Measurements from ENCODE around the gene LHFPL5.

Gene LHFPL5

DNA sequence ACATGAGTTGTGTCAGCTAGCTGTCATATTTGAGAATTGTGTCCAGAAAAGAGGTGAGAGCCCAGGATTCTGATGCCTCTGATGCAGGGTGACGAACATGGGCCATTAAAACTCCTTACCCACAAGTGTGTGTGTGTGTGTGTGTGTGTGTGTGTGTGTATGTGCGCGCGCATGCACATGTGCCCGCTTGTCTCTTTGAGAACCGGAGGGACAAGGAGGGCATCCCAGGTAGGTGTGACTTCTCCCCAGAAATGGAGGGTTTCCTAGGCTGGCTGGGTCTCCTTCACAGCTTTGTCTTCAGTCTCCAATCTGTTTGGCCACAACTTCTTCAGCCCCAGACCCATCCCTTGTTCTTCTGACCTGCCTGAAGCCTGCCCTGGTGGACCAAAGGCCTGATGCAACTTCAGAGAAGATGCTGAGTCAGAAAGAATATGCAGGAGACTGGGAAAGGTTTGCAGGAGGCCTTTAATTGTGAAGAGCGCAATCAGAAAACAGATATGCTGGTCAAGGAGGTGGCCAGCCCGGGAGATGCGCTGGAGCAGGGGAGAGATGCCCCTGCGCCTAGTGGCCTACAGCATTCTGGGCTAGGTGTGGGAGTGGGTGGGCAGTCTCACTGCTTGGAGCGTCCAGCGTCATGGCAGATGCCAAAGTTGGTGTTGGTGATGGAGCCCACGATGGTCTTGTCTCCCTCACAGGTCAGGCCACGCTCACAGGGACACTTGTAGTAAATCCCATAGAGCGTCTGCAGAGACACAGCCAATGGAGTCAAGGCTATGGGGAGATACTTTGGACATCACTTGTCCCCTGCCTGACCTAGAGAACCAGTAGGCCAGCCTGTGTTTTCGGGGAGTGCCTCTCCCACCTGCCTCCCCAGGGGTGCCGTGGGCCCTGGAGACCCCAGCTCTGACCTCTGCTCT lies 10.4 kb upstream of the LHFPL5 start:
- DNase-seq (ENCODE audit: low read depth, low spot score), result no peak

DNA sequence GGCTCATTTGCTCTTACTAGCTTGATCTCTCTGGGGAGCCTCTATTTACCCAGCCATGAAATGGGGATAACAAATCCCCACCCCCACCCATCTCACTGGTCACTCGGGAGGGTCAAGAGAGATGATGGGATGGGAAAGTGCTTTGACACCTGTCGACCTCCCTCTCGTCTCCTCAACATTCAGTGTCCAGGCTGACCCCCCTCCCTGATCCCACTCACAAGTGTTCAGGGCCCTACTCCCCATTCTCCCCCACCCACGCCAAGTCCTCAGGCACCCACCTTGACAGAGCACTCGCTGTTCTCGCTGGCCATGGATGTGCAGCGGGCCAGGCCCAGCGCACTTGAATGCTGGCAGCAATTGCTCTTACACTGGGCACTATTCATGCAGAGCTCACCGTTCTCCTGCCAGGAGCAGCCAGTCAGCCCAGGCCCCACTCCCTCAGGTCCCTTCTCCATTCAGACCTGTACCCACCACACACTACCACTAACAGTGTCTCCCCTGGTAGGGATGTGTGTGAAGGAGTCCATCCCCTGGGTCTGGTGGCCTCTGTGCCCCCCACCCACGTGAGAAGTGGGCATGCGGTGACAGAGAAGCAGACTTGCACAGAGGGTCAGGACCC lies 9.6 kb upstream of the LHFPL5 start:
- DNase-seq (ENCODE audit: low read depth, low spot score), result no peak

- DNase-seq (ENCODE audit: low read depth, low spot score), result no peak
These were observed 8.9 kb upstream of the LHFPL5 start for GRCh38 chr6:35796236-35796635.

DNA sequence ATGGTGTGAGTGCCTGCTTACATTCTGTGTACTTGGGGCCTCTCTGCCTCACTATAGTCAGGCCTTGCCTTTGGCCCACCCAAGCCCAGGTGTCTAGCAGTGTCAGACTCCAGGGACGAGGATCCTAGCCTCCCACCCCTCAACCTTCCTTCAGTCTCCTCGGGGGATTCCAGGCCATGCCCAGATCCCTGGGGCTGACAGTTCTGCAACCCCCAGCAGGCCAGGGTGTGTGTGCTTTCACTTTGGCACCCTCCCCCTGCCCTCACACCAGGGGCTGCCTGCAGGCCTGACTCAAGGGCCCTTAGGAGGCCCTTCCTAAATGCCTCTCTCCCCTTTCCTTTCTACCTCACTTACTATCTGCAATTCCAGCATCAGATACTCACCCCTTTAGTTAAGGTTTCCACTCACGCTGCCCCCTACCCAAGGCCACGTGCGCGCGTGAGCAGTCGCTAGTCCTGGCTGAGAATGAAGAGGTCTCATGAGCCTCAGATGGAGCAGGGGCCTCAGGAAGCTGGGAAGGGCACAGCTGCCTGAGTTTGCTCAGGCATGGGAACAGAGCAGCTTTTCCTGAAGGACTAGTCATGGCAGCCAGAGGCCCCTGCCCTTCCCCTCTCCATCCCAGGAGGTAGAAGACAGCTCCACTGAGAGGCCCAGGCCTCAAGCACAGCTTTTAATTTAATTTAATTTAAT lies 7.2 kb upstream of the LHFPL5 start:
- DNase-seq (ENCODE audit: low read depth, low spot score), result no peak

DNA sequence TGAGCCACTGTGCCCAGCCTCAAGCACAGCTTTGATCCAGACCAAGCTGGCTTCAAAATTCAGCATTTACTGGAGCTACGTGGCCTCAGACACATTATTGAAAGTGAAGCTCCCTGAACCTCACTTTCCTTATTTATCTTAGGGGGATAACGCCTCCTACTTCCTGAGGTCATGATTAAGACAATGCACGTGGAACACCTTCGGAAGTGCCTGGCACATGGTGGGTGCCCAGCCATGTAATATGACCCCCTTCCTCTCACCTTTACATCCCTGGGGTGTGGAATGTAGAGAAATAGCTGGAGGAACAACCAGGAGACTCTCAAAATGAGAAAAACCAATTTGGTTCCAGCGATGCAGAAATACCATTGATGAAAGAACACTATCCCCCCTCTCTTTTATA lies 6.4 kb upstream of the LHFPL5 start:
- DNase-seq (ENCODE audit: low read depth, low spot score), result no peak

DNA sequence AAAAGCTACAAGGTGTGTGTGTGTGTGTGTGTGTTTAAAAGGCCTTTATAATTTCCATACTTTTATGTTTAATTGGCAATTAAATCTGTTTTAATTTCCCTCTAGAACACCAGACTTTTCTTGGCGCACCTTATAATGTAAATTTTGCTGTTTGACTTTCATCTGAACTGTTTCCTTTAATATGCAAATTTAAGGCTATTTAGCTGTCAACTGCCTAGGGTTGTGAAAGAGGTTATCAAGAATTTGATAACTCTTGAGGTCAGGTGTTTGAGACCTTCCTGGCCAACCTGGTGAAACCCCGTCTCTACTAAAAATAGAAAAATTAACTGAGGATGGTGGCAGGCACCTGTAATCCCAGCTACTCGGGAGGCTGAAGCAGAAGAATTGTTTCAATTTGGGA lies 4.0 kb upstream of the LHFPL5 start:
- DNase-seq (ENCODE audit: low read depth, low spot score), result no peak

DNA sequence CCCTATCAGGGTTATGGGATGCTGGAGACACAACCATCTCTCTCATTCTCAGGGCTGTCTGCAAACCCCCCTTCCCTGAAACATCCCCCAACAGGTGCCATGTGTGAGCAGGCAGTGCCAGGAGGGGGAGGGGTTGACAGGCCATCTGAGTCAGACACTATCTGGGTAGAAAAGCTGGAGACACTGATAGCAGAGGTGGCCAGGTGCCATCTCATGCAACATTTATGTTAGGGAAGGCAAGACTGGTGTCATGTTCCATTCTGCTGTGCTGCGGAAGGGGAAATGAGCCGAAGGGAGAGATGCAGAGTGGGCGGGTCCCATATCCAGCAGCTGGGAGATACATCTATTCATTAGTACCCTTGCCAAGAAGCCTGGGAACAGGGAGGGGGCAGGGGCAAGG lies 3.5 kb downstream of the LHFPL5 start:
- DNase-seq (ENCODE audit: low read depth, low spot score), result no peak

DNA sequence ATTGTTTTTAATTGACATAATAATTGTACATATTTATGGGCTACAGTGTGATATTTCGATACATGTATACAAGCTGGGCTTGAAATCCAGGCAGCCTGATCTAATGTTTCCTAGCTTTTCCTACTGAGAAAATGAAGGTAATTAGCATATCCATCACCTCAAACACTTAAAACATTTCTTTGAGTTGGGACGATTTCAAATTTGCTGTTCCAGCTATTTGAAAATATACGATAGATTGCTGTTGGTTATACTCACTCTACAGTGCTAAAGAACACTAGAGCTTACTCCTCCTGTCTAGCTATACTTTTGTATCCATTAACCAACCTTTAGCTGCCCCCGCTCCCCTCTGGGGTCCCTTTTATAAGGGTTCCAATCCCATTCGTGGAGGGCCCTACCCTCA lies 4.7 kb downstream of the LHFPL5 start:
- DNase-seq (ENCODE audit: low read depth, low spot score), result no peak

DNA sequence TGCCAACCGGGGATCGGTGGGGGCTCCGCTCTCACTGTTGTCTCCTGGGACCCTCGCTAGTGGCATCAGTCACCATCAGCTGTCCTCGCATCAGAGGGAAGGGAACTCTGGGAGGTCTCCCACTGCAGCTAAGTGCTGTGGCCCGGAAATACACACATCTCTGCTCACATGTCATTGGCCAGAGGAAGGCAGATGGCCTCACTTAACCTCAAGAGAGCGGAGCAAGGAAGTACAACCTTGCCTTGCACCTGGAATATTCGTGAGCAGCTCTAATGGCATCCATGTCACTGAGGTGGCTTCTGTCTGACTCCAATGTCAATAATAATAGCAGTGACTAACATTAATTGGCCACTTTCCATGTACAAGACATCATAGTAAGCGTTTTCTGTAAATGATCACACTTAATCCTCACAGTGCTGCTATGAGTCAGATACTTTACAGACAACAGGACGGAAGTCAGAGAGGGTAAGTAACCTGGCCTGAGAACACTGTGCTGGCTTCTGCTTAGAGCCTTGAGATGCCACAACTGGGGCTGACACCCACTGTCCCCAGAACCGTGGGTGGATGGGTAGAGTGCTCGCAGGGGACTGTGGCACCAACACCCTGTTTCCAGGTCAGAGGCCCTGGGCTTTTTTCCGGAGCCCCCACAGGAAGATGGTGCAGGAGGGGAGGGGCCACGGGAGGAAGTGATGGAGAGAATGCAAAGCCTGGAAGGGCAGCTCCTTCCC lies 6.0 kb downstream of the LHFPL5 start:
- DNase-seq (ENCODE audit: low read depth, low spot score), result no peak

- DNase-seq (ENCODE audit: low read depth, low spot score), result no peak
These were observed 6.5 kb downstream of the LHFPL5 start for GRCh38 chr6:35811699-35811995.

- DNase-seq (ENCODE audit: low read depth, low spot score), result no peak
These were observed 12.4 kb downstream of the LHFPL5 start for GRCh38 chr6:35817515-35817914.

DNA sequence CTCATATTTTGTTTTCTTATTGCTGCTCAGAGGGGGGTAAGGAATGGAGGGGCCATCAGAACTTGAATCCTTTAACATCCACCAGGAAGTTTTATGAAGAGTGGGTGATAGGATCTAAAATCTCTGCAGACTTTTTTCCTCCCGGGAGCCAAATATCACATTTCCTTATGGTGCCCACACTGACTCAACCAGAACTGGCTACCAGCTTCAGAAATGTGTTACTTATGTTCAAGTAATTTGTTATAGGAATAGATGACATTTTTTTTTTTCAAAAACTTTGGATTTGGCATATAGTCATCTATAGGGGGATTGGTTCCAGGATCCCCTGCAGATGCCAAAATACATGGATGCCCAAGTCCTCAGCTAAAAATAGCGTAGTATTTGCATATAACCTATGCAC lies 18.4 kb downstream of the LHFPL5 start:
- no peak for DNase-seq (ENCODE audit: low read depth, low spot score)

DNA sequence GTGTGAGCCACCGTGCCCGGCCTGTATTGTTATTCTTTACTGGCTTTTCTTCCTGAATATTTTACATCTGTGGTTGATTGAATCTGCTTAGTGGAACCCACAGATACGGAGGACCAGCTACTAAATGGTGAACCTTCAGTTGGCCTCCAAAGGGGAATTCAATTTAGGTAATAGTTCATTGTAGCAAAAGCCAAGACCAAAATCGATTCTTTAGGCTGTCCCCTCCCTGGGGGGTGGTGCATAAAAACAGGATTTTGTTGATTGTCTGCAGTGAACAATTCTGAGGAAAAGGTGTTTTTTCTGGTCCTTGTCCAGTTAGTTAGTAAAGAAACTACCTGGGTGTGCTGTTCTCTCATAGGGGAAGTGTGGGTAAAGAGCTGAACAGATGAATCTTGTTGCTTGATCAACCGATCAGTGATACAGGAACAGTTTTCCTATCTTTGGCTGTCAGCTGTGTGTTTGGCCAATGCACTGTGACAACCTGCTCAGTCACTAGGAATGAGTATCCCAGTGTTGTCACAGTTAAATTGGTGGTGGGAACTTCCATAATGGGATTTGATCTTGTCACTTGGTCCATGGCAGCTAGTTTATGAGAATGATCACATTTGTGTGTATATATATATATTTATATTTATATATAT lies 19.5 kb downstream of the LHFPL5 start:
- DNase-seq (ENCODE audit: low read depth, low spot score), result no peak

GRCh38 chr6:35829306-35829705 lies 24.2 kb downstream of the LHFPL5 start:
- no peak for DNase-seq (ENCODE audit: low read depth, low spot score)

DNA sequence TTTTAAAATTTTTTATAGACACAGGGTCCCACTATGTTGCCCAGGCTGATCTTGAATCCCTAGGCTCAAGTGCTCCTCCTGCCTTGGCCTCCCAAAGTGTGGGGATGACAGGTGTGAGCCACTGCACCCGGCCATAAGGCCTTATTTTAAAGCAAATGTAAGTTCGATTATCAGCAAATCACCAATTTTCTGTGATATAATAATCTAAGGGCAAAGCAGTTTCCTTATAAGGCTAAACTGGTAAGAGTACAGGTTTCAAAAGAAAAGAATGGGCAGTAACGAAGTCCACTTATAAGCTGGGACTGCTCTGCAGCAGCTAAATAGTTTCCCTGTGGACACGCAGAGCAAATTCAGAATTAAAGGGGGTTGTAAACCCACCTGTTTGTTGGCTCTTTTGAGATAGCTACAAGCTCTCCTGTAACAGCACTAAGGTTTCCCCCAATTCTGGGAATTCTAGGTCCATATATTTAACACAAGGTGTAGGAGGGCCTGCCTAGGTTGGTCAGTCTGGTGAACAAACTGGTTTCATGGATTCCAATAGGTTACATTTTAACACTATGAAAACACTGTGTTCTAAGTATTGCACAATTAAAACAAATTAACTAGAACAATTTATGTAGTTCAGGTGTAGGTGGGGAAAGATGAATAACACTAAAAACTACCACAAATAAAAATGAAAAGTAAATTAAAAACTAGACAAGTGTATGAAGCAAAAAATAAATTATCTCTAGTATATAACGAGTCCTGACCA lies 26.3 kb downstream of the LHFPL5 start:
- no peak for DNase-seq (ENCODE audit: low read depth, low spot score)

GRCh38 chr6:35833536-35833935 lies 28.4 kb downstream of the LHFPL5 start:
- DNase-seq (ENCODE audit: low read depth, low spot score), result no peak

DNA sequence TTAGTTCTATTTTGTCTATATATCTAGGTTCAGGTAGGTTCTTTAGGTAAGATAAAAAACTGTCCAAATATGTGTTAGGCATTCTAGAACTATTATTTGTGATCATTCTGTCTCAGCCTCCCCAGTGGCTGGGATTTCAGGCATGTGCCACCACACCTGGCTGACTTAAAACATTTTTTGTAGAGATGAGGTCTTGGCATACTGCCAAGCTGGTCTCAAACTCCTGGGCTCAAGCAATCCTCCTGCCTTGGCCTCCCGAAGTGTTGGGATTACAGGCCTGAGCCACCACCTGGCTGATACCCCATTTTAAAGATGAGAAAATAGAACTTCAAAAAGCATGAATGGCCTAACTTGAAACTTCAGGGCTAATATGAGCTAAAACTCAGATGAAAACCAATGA lies 33.9 kb downstream of the LHFPL5 start:
- DNase-seq (ENCODE audit: low read depth, low spot score), result no peak

- DNase-seq (ENCODE audit: low read depth, low spot score), result no peak
These were observed 37.2 kb downstream of the LHFPL5 start for GRCh38 chr6:35842381-35842780.

DNA sequence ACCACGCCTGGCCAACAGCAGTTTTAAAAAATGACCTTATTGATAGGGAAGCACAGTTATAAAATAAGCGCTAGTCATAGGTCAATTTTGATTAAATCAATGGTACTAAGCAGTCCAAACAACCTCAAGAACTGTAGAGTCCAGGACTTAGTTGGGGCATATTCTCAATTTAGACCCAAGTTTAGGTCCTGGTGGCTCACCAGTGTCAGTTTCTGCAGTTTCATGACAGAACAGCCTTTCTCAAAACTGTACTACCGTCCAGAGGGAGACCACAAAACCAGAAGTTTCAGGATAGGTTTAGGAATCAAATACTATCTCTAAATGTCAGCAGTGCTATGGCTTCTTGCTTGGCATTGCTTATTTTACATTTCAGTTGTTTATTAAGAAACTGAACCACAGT lies 39.1 kb downstream of the LHFPL5 start:
- DNase-seq (ENCODE audit: low read depth, low spot score), result no peak

DNA sequence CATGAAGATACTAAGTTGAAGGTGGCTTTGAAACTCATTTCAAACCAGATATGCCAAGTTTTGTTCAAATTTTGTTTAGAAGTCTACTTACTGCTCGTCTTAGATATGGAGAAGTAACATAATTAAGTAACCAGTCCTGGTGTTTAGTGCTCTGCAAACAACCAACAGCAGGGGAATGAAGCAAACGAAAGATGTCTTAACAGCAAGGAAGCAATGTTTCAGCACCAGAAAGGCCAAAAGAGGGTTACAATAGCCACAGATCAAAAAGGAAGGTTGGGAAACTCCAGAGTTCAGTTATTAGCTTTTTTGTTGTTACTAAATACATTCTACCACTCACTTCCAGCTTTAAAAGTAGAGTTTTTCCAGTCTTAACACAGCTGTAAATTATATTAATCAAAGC lies 45.1 kb downstream of the LHFPL5 start:
- no peak for DNase-seq (ENCODE audit: low read depth, low spot score)

GRCh38 chr6:35852994-35853393 lies 47.8 kb downstream of the LHFPL5 start:
- DNase-seq (ENCODE audit: low read depth, low spot score), result no peak
